Measurements from ENCODE around the gene ARMC2. TPM values are rescaled to one million over a fixed set of nuclear protein-coding genes. Genes with fewer than 3 reads are reported as not detected.
A peak's percentile ranks its signal among the peaks of the same experiment; 100 is the strongest.

ARMC2 gene
- total and polyA plus RNA-seq, 2 donors (not counting 1 experiment from before 2014, with no cell fraction given), result 4.8 to 9.9 TPM

DNA sequence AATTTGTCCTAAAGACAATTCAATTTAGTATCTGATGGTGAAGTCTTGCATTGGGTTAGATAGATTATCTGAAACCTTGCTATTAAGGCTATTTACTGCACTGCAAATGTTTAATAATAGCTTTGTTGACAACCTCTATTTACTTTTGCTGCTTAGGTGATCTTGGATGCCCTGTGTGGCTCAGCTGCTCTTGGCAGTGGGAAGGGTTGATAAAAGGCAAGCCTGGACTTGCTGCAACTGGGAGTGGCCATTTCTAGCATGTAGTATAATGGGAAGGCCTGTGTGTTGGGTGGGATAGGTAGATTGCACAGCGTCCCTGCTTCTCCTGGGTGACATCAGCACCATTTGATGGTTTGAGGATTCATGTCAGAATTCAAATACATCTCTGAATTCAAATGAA, 49.1 kb downstream of the ARMC2 start:
- WGBS (ENCODE audit: insufficient coverage), result no CpG with 5 or more reads among the region's 1 CpG
- Histone ChIP-seq H3K27me3 (replicated peaks in 1 of 4; ENCODE audit: control extremely low read depth in 1 of 4, control insufficient read depth in 3 of 4, insufficient read depth in 4 of 4, low read length in 3 of 4) (no peaks in the 10 kb centered on the region), H3K4me1 (ENCODE audit: control insufficient read depth in 2 of 2, insufficient read depth in 2 of 2, low read length in 2 of 2) (peaks cover 33 to 39% of the 10 kb centered on the region in 2 donors), H3K36me3 (replicated peaks in 1 of 2; ENCODE audit: control extremely low read depth in 1 of 2, control insufficient read depth in 1 of 2, extremely low read depth in 1 of 2, insufficient read depth in 2 of 2, low read length in 1 of 2) (no peaks in the 10 kb centered on the region), H2AFZ (ENCODE audit: insufficient read depth, low read depth, low read length, poor library complexity, severe bottlenecking) (no peak overlapping the region), H3K4me2 (replicated peaks; ENCODE audit: low read depth, low read length, poor library complexity, severe bottlenecking) (no peak overlapping the region), H3K27ac (ENCODE audit: low read length in 2 of 2) (no peak overlapping the region), H4K20me1 (ENCODE audit: control insufficient read depth, insufficient read depth, low read length, poor library complexity, severe bottlenecking) (no peaks in the 10 kb centered on the region), H3K9ac (ENCODE audit: low read length) (no peak overlapping the region), H3K4me3 (ENCODE audit: control extremely low read depth in 1 of 5, extremely low read depth in 1 of 5, insufficient read depth in 1 of 5, low read depth in 2 of 5, low read length in 4 of 5) (no peak overlapping the region), H3K9me3 (ENCODE audit: control extremely low read depth in 1 of 3, control insufficient read depth in 2 of 3, insufficient read depth in 1 of 3, low read length in 2 of 3) (peaks cover 0 to 6% (median 0%) of the 10 kb centered on the region in 3 donors), H3K79me2 (ENCODE audit: control insufficient read depth, insufficient read depth, low read length) (no peaks in the 10 kb centered on the region)
- DNase-seq, result no peak
- H3K4me3 Mint-ChIP-seq, result no peak overlapping the region
- no peak overlapping the region for H3K27ac Mint-ChIP-seq
- ChIA-PET POLR2A (no interaction called here), CTCF (no interaction called here)
- peaks cover 24% of the 10 kb centered on the region for H3K4me1 Mint-ChIP-seq
- no peak for ATAC-seq (ENCODE audit: low read depth)
- TF ChIP-seq, protein P1, sequence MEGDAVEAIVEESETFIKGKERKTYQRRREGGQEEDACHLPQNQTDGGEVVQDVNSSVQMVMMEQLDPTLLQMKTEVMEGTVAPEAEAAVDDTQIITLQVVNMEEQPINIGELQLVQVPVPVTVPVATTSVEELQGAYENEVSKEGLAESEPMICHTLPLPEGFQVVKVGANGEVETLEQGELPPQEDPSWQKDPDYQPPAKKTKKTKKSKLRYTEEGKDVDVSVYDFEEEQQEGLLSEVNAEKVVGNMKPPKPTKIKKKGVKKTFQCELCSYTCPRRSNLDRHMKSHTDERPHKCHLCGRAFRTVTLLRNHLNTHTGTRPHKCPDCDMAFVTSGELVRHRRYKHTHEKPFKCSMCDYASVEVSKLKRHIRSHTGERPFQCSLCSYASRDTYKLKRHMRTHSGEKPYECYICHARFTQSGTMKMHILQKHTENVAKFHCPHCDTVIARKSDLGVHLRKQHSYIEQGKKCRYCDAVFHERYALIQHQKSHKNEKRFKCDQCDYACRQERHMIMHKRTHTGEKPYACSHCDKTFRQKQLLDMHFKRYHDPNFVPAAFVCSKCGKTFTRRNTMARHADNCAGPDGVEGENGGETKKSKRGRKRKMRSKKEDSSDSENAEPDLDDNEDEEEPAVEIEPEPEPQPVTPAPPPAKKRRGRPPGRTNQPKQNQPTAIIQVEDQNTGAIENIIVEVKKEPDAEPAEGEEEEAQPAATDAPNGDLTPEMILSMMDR (IDR thresholded peaks at IDR 0.05), result no peak
- intact Hi-C loops (cut with micrococcal nuclease), result no loop called here
- H3K9me3 Mint-ChIP-seq (ENCODE audit: insufficient read depth), result no peaks in the 10 kb centered on the region
- H3K27me3 Mint-ChIP-seq, result no peaks in the 10 kb centered on the region

DNA sequence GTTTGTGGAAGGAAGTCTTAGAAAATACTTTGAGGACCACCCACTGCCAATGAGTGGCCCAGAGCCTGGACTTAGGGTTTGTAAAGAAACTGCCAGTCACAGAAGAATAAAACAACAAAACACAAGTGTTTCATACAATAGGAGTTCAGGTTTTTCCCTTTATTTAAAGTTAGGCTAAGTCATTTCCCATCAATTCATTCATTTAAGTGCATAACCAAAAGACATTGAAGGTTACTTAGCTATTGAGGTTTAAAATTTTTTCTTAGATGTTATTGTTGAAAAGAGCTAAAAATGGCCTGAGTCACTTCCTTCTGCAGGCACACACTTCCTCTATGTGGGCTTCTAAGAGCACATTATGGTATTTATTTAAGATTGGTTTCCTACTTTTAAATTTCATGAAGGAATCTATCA, 54.2 kb downstream of the ARMC2 start:
- peaks cover 42% of the 10 kb centered on the region for H3K4me1 Mint-ChIP-seq
- H3K79me2 ChIP-seq (ENCODE audit: control insufficient read depth, insufficient read depth, low read length), result no peaks in the 10 kb centered on the region
- POLR2A ChIA-PET, result no interaction called here
- H3K27ac ChIP-seq (ENCODE audit: low read length in 2 of 2), result peak overlapping the region; percentile 19 to 72
- H3K9me3 Mint-ChIP-seq (ENCODE audit: insufficient read depth), result no peaks in the 10 kb centered on the region
- peak overlapping the region in 1 of 5 experiments; percentile 55 for H3K4me3 ChIP-seq (ENCODE audit: control extremely low read depth in 1 of 5, extremely low read depth in 1 of 5, insufficient read depth in 1 of 5, low read depth in 2 of 5, low read length in 4 of 5)
- peaks cover 0 to 6% (median 0%) of the 10 kb centered on the region in 3 donors for H3K9me3 ChIP-seq (ENCODE audit: control extremely low read depth in 1 of 3, control insufficient read depth in 2 of 3, insufficient read depth in 1 of 3, low read length in 2 of 3)
- no peaks in the 10 kb centered on the region for H3K36me3 ChIP-seq (replicated peaks in 1 of 2; ENCODE audit: control extremely low read depth in 1 of 2, control insufficient read depth in 1 of 2, extremely low read depth in 1 of 2, insufficient read depth in 2 of 2, low read length in 1 of 2)
- H3K9ac ChIP-seq (ENCODE audit: low read length), result peak overlapping the region; percentile 56
- DNase-seq (peak; percentile 46), ATAC-seq (ENCODE audit: low read depth) (no peak)
- CTCF ChIA-PET, result interaction anchor here (0.6 to 1.4 kb wide), 5 partner anchors 10 to 481 kb away, joined by 3 to 6 read pairs (median 4); no protein-coding TSS in a partner anchor
- H3K4me3 Mint-ChIP-seq, result peak overlapping the region; percentile 69
- H3K4me1 ChIP-seq (ENCODE audit: control insufficient read depth in 2 of 2, insufficient read depth in 2 of 2, low read length in 2 of 2), result peaks cover 52 to 54% of the 10 kb centered on the region in 2 donors
- H3K27ac Mint-ChIP-seq, result peak overlapping the region; percentile 84
- no peaks in the 10 kb centered on the region for H4K20me1 ChIP-seq (ENCODE audit: control insufficient read depth, insufficient read depth, low read length, poor library complexity, severe bottlenecking)
- no peaks in the 10 kb centered on the region for H3K27me3 Mint-ChIP-seq
- H2AFZ ChIP-seq (ENCODE audit: insufficient read depth, low read depth, low read length, poor library complexity, severe bottlenecking), result peak overlapping the region; percentile 36
- H3K4me2 ChIP-seq (replicated peaks; ENCODE audit: low read depth, low read length, poor library complexity, severe bottlenecking), result peak overlapping the region; percentile 71
- H3K27me3 ChIP-seq (replicated peaks in 1 of 4; ENCODE audit: control extremely low read depth in 1 of 4, control insufficient read depth in 3 of 4, insufficient read depth in 4 of 4, low read length in 3 of 4), result no peaks in the 10 kb centered on the region
- intact Hi-C loops (cut with micrococcal nuclease), result loop anchor here (2.0 to 5.0 kb wide), 2 partner anchors 54 to 345 kb away; partner anchors contain the start of gene ARMC2
- TF ChIP-seq, protein P1 (IDR thresholded peaks at IDR 0.05), result no peak
- TF ChIP-seq EZH2 (IDR thresholded peaks at IDR 0.05; ENCODE audit: borderline replicate concordance, insufficient read depth, low read depth, low read length, poor library complexity, severe bottlenecking), result no peak

Data from B cell (primary cell).